ENCODE results near the gene HOATZ.

HOATZ gene

DNA sequence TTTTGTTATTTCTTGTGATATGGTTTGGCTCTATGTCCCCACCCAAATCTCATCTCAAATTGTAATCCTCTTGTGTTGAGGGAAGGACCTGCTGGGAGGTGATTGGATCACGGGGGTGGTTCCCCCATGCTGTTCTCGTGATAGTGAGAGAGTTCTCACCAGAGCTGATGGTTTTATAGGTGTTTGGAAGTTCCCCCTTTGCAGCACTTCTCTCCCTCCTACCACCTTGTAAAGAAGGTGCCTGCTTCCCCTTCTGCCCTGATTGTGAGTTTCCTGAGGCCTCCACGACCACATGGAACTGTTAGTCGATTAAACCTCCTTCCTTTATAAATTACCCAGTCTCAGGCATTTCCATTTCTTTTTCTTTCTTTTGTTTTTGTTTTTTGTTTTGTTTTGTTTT, 63.2 kb downstream of the HOATZ start:
- H3K27ac ChIP-seq (ENCODE audit: low read depth, low read length), result no peak overlapping the region
- H3K4me3 ChIP-seq (ENCODE audit: low read depth, low read length), result no peak overlapping the region
- no peak overlapping the region for H3K9ac ChIP-seq (ENCODE audit: low read depth, low read length)
- no peaks in the 10 kb centered on the region for H3K27me3 ChIP-seq (ENCODE audit: control insufficient read depth, insufficient read depth, low read length)
- H3K9me3 ChIP-seq (ENCODE audit: control insufficient read depth, insufficient read depth, low read length), result no peaks in the 10 kb centered on the region
- H3K36me3 ChIP-seq (ENCODE audit: control insufficient read depth, insufficient read depth, low read length), result no peaks in the 10 kb centered on the region
- peaks cover 3% of the 10 kb centered on the region for H3K4me1 ChIP-seq (ENCODE audit: control insufficient read depth, insufficient read depth, low read length)

DNA sequence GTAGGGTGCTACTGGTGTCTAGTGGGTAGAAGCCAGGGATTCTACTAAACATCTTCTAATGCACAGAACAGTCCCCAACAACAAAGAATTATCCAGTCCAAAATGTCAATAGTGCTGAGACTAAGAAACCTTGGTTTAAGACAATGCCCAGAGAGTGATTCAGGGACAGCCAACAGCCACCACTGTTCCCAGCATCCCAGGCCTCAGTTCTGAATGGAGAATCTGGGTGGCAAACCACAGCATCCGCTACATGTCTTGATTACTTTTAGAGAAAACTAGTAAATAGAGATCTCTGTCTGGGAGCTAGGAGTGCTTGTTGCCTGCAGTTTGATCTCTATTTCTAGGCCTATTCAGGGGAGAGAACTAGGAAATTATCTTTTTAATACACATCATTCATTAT, 66.8 kb downstream of the HOATZ start:
- Histone ChIP-seq H3K9me3 (ENCODE audit: control insufficient read depth, insufficient read depth, low read length) (no peaks in the 10 kb centered on the region), H3K27ac (ENCODE audit: low read depth, low read length) (no peak overlapping the region), H3K4me3 (ENCODE audit: low read depth, low read length) (no peak overlapping the region), H3K4me1 (ENCODE audit: control insufficient read depth, insufficient read depth, low read length) (no peaks in the 10 kb centered on the region; the same call in 1 of the 2 replicates), H3K36me3 (ENCODE audit: control insufficient read depth, insufficient read depth, low read length) (no peaks in the 10 kb centered on the region), H3K9ac (ENCODE audit: low read depth, low read length) (no peak overlapping the region), H3K27me3 (ENCODE audit: control insufficient read depth, insufficient read depth, low read length) (no peaks in the 10 kb centered on the region)

DNA sequence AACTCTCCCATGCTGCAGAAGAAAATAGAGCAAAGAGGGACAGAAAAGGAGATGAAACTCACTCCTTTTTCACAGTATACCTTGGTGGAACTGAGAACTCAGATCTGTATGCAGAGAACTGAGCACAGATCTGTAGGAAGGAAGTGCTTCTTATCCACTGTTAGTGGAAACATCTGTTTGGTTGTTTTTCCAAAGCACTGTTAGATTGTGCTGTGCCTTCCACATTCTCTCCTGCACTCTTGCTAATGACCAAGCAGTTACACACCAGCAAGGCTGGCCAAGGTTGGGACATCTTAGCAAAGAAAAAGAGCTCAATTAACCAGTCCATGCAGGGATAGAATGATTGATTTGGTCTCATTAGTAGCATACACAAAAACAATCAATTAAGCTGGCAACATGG, 67.6 kb downstream of the HOATZ start:
- Histone ChIP-seq H3K36me3 (ENCODE audit: control insufficient read depth, insufficient read depth, low read length) (no peaks in the 10 kb centered on the region), H3K9ac (ENCODE audit: low read depth, low read length) (no peak overlapping the region), H3K27me3 (ENCODE audit: control insufficient read depth, insufficient read depth, low read length) (no peaks in the 10 kb centered on the region), H3K9me3 (ENCODE audit: control insufficient read depth, insufficient read depth, low read length) (no peaks in the 10 kb centered on the region), H3K4me1 (ENCODE audit: control insufficient read depth, insufficient read depth, low read length) (peaks cover 4% of the 10 kb centered on the region; the same call in 1 of the 2 replicates), H3K27ac (ENCODE audit: low read depth, low read length) (no peak overlapping the region), H3K4me3 (ENCODE audit: low read depth, low read length) (no peak overlapping the region)

- Histone ChIP-seq H3K4me1 (ENCODE audit: control insufficient read depth, insufficient read depth, low read length) (peaks cover 4% of the 10 kb centered on the region; the same call in 1 of the 2 replicates), H3K4me3 (ENCODE audit: low read depth, low read length) (no peak overlapping the region), H3K36me3 (ENCODE audit: control insufficient read depth, insufficient read depth, low read length) (no peaks in the 10 kb centered on the region), H3K9ac (ENCODE audit: low read depth, low read length) (no peak overlapping the region), H3K27ac (ENCODE audit: low read depth, low read length) (no peak overlapping the region), H3K27me3 (ENCODE audit: control insufficient read depth, insufficient read depth, low read length) (no peaks in the 10 kb centered on the region), H3K9me3 (ENCODE audit: control insufficient read depth, insufficient read depth, low read length) (no peaks in the 10 kb centered on the region)
Observed at GRCh38 chr11:111582881-111583280, 68.3 kb downstream of the HOATZ start.

- no peaks in the 10 kb centered on the region for H3K27me3 ChIP-seq (ENCODE audit: control insufficient read depth, insufficient read depth, low read length)
- H3K9ac ChIP-seq (ENCODE audit: low read depth, low read length), result no peak overlapping the region
- no peak overlapping the region for H3K27ac ChIP-seq (ENCODE audit: low read depth, low read length)
- no peak overlapping the region for H3K4me3 ChIP-seq (ENCODE audit: low read depth, low read length)
- no peaks in the 10 kb centered on the region for H3K36me3 ChIP-seq (ENCODE audit: control insufficient read depth, insufficient read depth, low read length)
- peaks cover 4% of the 10 kb centered on the region; the same call in 1 of the 2 replicates for H3K4me1 ChIP-seq (ENCODE audit: control insufficient read depth, insufficient read depth, low read length)
- no peaks in the 10 kb centered on the region for H3K9me3 ChIP-seq (ENCODE audit: control insufficient read depth, insufficient read depth, low read length)
Observed at GRCh38 chr11:111585371-111585770, 70.8 kb downstream of the HOATZ start.

- Histone ChIP-seq H3K4me1 (ENCODE audit: control insufficient read depth, insufficient read depth, low read length) (peaks cover 4% of the 10 kb centered on the region; the same call in 1 of the 2 replicates), H3K36me3 (ENCODE audit: control insufficient read depth, insufficient read depth, low read length) (no peaks in the 10 kb centered on the region), H3K9me3 (ENCODE audit: control insufficient read depth, insufficient read depth, low read length) (no peaks in the 10 kb centered on the region), H3K27me3 (ENCODE audit: control insufficient read depth, insufficient read depth, low read length) (no peaks in the 10 kb centered on the region), H3K27ac (ENCODE audit: low read depth, low read length) (no peak overlapping the region), H3K4me3 (ENCODE audit: low read depth, low read length) (no peak overlapping the region), H3K9ac (ENCODE audit: low read depth, low read length) (no peak overlapping the region)
Observed at GRCh38 chr11:111586388-111586831, 71.8 kb downstream of the HOATZ start.
